ENCODE data around the gene PXDC1.

PXDC1 gene

DNA sequence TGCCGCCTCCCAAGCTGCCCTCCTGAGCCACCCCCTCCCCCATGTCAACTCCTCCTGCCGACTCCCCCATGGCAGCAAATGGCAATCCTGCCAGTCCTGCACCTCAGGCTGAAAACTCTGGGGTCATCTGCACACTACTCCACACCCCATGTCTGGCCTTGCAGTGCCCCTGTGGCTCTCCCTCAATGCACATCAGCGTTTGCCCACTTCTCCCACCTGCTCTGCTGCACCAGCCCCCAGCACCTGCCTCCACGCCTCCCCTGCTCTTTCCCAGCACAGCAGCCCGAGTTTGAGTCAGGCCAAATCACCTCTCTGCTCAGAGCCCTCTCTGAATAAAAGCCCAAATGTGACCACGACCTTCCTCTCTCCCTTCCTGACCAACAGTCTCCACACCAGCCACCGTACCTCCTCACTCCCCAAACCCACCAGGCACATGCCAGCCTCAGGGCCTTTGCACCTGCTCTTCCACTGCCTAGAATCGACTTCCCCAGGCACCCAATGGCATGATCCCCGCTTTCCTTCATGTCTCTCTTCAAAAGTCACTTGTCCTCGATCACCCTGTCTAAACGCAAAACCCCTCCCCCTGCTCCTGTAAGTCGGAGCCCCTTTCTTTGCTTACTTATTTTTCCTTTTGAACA lies 4.3 kb downstream of the PXDC1 start:
- DNase-seq (ENCODE audit: low read depth, low spot score) = no peak

DNA sequence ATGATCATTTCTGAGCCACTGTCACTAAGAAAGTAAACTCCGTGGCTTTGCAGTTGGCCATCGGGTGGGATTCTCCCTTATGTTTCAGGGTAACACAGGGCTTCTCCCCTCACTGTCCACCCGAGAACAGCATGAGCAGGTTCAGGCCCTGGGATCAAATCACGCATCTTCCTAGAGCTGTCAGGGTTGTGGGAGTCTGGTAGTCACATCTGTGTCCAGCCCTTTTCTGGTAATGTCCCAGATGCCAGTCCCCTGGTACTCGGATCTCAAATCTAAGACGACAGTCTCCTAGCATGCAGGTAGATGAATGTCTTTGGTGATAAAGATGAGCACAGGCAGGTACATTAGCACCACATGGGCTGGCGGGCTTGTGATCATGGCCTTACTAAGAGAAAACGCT lies 4.8 kb downstream of the PXDC1 start:
- no peak for DNase-seq (ENCODE audit: low read depth, low spot score)

DNA sequence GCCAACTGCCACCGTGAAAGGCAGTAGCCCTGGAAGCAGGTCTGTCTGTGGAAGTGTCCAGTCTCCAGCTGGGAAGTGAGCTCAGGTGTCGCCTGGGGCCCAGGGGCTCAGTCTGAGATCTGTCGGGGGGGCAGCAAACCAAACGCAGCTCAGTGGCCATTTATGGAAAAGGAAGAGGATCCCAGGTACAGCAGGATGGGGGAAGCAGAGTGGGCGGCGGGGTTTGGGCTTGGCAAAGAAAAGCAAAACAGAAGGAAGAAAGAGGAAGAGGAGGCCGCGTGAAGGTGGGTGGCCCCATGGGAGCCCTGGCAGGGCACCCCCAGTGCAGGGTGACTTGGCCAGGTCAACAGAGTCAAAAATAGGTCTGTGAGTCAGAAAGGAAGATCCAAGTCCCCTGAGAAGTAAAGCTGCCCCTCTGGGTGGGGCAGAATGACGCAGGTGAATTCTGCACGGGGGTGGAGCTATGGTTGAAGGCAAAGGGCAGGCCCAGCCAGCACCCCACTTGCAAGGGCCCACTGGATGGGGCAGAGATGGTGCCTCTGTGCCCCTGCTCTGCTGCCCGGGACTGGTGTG lies 5.3 kb downstream of the PXDC1 start:
- DNase-seq (ENCODE audit: low read depth, low spot score) = no peak

DNA sequence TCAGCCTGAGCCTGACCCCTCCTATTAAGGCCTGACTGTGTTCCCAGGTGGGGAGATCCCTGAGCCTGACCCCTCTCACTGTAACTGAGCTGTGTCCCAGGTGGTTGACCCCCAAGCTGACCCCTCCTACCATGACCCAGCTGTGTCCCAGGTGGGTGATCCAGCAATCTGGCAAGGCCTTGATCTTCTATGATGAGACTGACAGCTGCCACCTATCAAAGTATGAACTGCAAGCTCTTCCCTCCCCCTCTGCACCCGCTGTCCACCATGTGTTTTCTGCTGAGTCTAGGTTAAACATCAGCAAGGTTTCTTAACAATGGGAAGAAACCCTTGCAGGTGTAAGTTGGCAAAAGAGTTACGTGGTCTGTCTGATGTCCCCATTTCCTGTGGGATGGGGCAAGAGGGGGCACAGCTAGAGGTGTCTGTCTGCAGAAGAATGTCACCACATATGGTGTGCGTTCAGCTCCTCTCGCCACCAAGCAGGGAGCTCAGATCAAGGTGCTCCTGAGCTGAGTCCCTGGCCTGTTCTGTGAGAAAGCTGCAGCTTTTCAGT lies 5.9 kb downstream of the PXDC1 start:
- no peak for DNase-seq (ENCODE audit: low read depth, low spot score)

DNA sequence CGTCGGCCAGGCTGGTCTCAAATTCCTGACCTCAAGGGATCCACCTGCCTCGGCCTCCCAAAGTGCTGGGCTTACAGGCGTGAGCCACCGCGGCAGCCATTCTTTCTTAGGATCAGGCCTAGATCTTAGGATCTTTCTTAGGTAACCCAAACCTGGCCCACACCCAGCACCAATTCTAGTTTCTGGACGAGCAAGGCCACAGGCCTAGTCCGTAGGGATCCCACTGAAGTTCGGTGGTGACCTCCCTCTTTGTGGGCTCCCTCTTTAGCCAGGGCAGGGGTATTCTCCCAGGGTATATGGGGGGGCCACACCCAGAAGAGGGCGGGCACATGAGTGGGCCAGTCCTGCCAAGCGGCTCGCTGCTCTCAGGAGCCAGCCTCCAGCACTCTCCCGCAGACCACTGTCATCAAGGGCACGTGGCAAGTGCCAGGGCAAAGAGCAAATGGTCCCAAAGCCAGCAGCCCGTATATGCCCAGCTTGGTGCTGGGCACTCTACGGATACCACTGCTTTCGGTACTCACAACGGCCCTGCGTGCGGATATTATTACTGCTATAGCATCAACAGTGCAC lies 6.5 kb downstream of the PXDC1 start:
- no peak for DNase-seq (ENCODE audit: low read depth, low spot score)

DNA sequence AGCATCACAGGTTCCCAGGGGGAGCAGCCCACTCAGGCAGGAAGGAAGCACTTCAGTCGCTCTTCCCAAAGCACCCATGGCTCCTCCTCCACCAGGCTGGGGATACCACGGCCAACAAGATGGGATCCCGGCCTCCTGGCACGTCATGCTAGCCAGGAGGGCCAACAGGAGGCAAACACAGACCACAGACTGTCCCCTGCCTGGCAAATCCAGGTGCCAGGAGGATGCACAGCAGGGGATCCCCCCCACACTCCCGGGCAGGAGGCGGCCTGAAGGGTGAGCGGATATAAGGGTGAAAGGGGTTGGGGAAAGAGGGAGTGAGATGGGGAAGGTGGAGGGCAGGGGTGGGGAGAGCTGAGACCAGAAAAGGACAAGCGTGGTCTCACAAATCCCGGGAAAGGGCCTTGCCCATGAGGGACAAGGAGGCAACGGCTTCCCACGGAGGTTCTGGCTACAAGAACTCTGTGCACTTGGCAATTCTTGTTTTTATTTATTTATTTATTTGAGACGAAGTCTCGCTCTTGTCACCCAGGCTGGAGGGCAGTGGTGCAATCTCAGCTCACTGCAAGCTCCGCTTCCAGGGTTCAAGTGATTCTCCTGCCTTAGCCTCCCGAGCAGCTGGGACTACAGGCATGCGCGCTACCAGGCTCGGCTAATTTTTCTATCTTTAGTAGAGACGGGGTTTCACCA lies 7.2 kb downstream of the PXDC1 start:
- no peak for DNase-seq (ENCODE audit: low read depth, low spot score)

DNA sequence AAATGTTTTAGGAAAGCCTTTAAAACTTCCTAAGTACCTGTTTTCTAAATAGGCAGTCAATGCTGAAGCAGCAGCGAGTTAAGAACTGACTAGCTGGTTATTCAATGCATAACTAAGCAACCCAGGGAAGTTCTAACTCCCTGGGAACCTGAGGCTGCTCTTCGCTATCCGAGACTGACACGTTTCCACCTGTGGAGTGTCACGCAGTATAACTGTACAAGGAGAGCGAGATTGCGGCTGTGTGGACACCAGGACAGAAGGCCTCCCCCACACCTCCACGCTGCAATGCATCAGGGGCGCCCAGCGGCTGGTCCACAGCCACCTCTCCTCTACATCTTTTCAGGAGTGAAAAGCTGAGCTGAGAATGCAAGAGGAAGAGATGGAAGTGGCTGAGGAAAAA lies 8.0 kb downstream of the PXDC1 start:
- no peak for DNase-seq (ENCODE audit: low read depth, low spot score)

DNA sequence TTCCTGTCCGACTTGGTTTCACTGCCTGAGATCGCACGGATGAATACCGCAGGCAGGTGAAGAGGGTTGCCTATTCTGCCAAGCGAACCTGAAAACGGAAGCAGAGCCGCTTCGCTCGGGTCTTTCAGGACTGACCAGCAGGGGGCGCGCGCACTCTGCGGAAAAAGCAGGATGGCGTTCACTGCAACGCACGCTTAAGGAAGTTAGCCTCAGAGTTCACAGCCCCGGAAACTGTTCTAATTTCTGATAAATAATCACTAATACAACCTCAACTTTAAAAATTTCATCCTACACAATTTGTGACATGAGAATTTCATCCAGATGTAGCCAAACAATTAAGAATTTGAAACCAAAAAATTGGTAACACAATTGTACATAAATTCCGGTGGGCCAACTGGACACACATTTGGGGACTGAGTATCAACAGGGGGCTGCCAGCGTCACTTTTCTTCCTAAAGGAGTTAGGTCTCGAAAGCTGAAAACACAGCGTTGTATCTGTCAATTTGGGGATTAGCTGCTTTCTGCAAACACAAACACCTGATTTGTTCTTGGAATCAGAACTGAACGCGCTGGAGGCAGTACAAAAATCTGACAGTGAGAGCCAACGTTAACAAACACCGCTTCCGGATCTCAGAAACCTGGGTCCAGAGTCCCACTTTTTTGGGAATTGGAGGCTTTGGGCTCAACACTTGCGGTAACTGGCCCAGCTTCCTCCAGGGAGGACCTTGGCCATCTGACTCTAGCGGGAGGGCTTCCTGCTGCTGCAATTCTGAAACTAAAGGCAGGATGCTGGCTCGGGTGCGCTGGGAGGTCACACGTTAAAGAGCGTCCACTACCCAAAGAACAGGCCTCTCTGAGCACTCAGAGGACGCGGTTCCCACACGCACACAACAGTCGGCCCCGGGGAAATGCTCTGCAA lies 8.8 kb downstream of the PXDC1 start:
- peak; percentile 92 for DNase-seq (ENCODE audit: low read depth, low spot score)

DNA sequence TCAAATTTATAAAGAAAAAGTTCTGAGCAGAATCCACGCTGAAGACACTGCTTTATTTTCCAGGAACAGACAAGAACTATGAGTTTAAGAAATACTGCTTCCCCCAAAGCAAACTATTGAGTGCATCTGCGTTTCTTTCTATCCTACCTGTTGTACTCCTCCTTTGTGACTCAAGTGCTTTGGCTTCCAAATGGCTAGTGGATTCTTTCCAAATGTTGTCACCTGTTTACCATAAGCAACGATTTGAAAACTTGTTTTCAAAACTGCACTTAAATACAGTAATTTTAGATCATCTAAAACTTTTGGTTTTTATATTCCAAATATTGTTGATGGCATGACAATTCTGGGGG lies 9.5 kb downstream of the PXDC1 start:
- no peak for DNase-seq (ENCODE audit: low read depth, low spot score)

DNA sequence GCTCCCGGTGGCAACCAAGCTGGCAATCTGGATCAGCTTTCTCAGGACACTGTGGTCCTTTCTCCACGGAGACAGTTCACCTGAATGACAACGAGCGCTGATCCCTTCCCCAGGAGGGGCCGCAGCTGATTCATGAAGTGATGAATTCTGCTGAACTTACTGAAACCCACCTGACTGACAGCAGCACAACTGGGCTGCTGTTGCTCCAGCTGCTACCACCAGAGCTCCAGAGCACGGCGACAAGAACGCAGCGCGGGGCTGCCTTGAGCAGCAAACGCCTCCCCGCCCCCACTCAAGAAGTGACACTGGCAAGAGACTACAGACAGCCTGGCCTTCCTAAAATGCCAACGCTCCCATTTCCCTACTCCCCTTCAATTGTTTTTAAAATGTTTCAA lies 10.0 kb downstream of the PXDC1 start:
- DNase-seq (ENCODE audit: low read depth, low spot score) = no peak

DNA sequence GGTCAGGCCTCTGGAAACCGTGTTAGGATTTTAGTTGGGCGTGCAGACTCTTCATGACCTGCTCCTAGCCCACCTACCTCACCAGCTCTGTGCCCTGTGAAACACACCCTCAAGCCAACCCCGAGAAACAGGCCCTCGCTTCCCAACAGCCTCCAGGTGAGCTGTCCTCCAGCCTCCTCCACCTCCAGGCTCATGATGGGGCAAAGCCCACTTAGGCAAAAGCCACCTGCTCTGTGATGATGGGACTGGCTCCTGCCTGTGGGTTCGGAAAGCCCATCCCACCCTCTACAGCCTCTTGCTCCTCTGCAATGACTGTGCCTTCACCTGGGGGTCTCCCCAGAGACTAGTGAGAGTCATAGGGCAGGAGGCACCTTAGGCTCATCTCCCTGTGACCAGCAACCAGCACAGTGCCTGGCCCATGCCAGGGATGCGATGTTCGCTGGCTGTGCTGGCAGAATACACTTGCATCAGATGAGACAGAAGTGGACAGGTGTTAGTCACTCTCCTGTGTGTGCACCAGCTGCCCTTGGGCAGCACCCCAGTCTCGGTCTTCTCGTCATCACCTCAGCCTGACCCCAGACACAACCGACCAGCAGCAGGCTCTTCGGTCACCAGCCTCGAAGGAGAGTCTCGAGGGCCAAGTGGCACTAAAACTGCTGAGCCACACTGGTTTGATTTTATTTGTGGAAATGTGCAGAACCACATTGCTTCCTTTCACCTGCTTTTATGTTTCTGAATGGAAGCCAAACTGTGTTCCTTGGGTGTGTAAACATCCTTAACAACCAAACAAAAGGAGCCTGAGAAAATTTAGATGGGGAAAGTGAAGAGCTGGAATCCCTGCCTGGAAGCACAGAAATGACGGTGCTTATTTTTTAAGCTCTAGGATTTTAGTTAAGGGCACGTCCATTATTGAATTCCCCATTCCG lies 10.7 kb downstream of the PXDC1 start:
- no peak for DNase-seq (ENCODE audit: low read depth, low spot score)

DNA sequence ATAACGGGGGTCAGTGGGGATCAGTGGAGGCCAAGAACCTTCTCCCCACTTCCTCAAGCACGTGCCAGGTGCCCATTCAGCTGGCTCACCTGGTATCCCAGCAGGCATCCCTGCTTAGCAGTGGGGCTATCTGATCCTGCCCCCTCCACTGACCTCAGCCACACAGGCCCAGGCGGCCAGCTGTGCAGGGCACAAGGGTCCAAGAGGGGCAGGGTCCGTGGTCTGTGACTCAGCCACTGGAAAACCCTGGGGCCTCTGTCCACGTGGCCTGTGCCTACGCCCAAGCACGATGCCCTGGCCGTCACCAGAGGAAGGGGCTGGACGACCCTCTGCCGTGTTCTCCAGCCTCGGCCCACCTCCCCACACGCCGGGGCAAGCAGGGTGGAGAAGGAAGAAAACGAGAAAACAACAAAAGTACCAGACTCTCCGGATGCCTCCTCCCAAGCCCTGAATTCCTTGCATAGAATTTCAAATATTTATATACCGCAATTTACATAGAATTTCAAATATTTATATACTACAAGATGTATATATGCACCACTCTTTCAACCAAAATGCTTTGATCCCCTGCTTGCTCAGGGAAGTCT lies 12.1 kb downstream of the PXDC1 start:
- DNase-seq (ENCODE audit: low read depth, low spot score) = no peak

- no peak for DNase-seq (ENCODE audit: low read depth, low spot score)
Observed at GRCh38 chr6:3738381-3739131, 13.0 kb downstream of the PXDC1 start.

DNA sequence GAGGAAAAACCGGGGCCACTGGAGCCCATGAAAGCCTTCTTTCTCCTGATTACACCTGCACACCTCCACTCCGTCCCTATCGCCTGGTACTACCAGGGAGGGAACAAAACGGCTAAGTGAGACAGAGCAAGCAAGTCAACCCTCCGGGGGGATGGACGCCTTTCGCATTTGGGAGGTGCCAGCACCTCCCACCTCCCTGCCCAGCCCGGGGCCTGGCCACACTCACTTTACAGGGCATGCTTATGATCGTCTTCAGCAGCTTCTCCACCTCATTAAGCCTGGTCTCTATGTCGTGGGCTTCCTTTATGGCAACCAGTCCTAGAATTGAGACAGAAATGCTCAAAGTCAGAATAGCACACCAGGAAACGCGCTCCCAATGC lies 13.7 kb downstream of the PXDC1 start:
- no peak for DNase-seq (ENCODE audit: low read depth, low spot score)

- DNase-seq (ENCODE audit: low read depth, low spot score) = no peak
Observed at GRCh38 chr6:3737149-3737830, 14.2 kb downstream of the PXDC1 start.

GRCh38 chr6:3735029-3735605 lies 16.4 kb downstream of the PXDC1 start:
- no peak for DNase-seq (ENCODE audit: low read depth, low spot score)

DNA sequence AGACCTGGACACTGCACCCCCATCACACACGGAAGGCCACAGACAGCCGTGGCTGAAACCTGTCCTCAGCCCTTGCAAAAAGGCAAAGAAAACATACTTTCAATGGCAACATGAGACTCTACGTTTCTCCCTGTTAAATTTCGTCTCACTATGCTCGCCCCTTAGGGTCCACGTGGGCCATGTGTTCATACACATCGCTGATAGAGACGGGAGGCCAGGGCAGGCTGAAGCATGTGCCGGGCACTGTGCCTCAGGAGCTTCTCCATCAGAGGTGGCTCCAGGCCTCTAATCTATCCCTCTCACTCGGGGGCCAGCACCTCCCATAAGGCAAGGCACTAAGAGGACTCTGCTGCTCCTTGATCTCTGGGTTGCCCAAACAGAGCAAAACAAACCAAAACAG lies 17.5 kb downstream of the PXDC1 start:
- no peak for DNase-seq (ENCODE audit: low read depth, low spot score)

- DNase-seq (ENCODE audit: low read depth, low spot score) = no peak
Observed at GRCh38 chr6:3733321-3733925, 18.1 kb downstream of the PXDC1 start.
